NCI-H2196 (cell line): ENCODE measurements around the gene POGLUT2.
A peak's percentile ranks its signal among the peaks of the same experiment; 100 is the strongest.
"Not testable (repeated sequence)": the region's sequence is repeated elsewhere in the genome, so short reads cannot be mapped to it uniquely, and the experiment has no call there.

Experiments
- DNase-seq: peaks from one replicate; lab custom pipeline; 2025; ENCODE audit not compliant: unreplicated experiment; lab: John Stamatoyannopoulos, UW

POGLUT2 gene

DNA sequence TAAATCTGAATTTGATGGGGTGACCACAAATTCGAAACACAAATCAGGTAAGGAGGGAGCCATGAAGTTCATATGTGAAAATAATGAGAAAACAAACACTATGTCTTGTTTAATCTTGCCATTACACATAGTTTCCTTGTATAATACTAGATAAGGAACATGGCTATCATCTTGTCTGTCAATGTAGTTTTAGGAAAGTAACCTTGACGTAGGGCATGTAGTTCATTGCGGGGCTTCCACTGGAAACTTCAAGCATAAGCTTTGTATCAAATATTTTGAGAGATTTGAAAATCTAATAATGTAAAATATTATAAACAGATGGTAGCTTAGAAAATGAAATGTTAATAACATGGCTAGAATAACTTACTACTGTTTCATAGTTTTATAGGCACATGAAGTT lies 8.9 kb upstream of the POGLUT2 start:
- no peak for DNase-seq

GRCh38 chr13:102805680-102806079 lies 6.9 kb upstream of the POGLUT2 start:
- no peak for DNase-seq

GRCh38 chr13:102800145-102801041 lies 1.6 kb upstream of the POGLUT2 start:
- DNase-seq = peak; percentile 40

- DNase-seq = no peak
Measured at GRCh38 chr13:102799426-102800144, 809 bp upstream of the POGLUT2 start.

DNA sequence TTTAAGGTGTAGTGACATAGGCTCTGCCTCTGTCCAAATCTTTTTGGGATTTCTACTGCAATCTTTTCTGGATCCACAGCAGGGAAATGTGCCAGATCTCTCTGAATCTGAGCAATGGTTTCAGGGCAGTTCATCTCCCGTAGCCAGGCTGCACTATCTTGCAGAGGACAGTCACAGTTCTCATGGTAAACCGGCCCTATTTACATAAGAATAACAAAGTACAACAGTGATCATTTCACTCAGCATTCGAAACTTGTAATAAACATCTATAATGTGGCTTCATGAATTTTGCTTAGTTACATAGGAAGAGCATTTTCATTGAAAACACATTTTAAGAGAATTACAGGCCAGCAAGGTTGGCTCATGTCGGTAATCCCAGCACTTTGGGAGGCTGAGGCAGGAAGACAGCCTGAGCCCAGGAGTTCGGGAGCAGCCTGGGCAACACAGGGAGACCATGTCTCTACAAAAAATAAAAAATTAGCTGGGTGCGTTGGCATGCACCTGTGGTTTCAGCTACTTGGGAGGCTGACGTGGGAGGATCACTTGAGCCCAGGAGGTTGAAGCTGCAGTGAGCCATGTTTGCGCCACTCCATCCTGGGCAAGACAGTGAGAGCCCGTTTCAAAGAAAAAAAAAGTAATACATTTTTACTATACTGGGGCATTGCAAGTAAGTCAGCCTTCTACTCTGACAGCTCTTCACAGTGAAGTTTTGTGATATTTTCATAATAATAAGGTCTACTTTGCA lies 5.0 kb downstream of the POGLUT2 start:
- no peak for DNase-seq

- no peak for DNase-seq
Measured at GRCh38 chr13:102792396-102792795, 6.4 kb downstream of the POGLUT2 start.

DNA sequence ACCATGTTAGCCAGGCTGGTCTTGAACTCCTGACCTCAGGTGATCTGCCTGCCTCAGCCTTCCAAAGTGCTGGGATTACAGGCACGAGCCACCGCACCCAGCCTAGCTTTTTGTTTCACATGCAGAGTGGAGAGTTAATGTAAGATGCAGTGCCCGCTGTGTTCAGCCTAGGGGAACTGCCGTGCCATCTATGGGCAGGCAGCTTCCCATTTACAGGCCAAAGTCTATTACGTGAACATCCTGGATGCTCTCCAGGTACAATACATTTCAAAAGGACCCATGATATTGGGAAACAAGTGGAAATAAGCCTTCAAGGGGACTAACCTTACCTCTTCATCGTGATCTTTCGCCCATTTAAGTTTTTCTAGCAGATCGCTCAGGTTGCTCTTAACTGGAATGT lies 10.1 kb downstream of the POGLUT2 start:
- no peak for DNase-seq

DNA sequence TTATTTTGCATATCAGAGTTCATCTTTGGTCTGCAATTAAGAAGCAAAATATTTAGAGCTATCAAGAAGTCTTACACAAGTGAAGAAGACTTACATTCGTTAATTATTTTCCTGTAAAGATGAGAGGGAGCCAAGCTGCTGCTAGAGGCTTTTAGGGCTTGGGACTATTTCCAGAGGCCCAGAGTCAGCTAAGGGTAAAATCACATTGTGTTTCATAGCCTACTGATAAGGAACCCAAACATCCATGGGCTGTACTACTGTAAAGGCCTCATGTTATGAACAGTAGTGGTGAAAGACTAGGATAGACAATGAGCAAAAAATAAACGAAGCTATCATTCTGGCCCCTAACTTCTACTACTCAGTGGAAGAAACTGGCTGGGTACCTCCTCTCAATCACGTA lies 14.3 kb downstream of the POGLUT2 start:
- DNase-seq = no peak

- DNase-seq = no peak
Measured at GRCh38 chr13:102781591-102781990, 17.2 kb downstream of the POGLUT2 start.

DNA sequence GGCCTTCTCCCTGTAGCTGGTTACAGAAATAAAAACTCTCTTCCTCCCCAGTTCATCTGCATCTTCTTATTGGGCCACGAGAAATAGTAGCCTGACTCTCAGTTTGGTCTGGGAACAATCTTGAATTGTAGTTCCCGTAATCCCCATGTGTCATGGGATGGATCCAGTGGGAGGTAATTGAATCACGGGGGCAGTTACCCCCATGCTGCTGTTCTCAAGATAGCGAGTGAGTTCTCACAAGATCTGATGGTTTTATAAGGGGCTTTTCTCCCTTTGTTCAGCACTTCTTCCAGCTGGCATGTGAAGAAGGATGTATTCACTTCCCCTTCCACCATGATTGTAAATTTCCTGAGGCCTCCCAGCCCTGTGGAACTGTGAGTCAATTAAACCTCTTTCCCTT lies 18.1 kb downstream of the POGLUT2 start:
- not testable (repeated sequence) for DNase-seq

GRCh38 chr13:102779436-102780159 lies 19.2 kb downstream of the POGLUT2 start:
- no peak for DNase-seq

DNA sequence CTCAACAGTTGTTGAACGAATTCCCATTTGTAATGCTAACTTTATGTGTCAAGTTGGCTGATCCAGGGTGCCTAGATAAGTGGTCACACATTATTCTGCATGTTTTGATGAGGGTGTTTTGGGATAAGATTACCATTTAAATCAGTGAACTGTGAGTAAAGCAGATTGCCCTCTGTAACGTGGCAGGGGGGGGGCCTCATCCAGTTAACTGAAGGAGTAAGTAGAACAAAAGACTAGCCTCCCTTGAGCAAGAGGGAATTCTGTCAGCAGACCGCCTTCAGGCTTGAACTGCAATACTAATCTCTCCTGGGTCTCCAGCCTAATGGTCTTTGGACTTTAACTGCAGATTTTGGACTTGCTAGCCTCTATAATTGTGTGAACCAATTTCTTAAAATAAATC lies 21.0 kb downstream of the POGLUT2 start:
- no peak for DNase-seq

DNA sequence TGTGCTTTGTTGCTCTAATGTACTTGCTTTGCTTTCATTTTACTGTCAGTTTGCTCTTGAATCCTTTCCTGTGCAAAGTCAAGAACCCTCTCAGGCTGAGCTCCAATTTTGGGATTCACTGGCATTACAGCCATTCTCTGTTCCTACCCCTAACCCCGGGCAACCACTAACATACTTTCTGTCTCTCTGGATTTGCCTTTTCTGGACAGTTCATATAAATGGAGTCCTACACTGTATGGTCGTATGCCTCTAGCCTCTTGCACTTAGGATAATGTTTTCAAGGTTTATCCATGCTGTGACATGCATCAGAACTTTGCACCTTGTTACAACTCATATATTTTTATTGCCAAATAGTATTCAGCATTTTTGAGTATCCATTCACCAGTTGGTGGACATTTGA lies 22.5 kb downstream of the POGLUT2 start:
- no peak for DNase-seq

DNA sequence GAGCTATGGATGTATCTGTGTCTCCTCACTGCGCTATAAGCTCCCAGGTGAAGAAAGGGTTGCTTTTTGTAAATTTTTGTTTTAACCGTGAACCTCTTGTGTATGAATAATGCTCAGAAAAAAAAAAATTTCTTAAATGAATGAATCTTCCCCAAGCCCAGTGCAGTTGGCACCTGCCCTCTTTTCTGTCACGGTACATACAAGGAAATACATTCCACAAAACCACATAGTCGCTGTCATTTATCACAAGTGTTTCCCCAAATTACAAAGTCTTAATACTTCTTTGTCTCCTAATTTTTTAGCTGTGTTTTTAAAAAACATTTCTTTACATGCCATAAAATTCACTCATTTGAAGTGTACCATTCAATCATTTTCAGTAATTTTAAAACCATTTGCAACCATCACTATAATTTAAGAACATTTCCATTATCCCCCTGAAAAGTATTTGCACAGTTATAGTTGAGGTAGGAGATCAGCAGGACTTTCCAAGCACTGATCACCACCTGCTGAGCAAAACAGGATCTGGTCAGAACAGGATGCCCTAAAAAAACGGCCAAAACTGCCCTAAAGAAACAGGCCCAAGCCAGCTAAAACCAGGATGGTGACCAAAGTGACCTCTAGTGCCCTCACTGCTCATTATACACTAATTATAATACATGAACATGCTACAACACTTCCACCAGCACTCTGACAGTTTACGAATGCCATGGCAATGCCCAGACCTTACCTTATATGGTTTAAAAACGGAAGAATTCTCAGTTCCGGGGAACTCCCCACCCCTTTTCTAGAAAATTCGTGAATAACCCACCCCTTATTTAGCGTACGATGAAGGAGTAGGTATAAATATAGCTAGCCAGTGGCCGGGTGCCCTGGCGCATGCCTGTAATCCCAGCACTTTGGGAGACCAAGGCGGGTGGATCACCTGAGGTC lies 23.9 kb downstream of the POGLUT2 start:
- DNase-seq = no peak

DNA sequence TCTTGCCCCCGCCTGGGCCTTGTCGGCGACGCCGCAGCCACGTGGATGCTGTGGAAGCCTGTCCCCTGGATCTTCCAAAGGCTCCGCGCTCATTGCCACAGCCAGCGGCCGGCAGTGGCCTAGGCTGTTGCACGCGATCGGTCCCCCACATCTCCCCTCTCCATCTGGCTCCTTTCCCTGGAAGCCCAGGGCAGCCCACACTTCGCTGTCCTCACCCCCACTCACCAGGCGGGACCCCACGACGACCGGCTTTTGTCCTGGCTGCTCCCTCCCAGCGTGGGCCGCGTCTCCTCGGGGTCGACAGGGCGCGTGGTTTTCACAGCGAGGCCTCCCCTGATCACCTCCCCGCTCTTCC lies 24.6 kb downstream of the POGLUT2 start:
- no peak for DNase-seq

- DNase-seq = peak; percentile 65
Measured at GRCh38 chr13:102773441-102774213, 25.1 kb downstream of the POGLUT2 start, which contains the start of gene TEX30. TEX30 (minus strand) TSS chr13:102773786; CDS start chr13:102770026, 3,760 bp downstream.

DNA sequence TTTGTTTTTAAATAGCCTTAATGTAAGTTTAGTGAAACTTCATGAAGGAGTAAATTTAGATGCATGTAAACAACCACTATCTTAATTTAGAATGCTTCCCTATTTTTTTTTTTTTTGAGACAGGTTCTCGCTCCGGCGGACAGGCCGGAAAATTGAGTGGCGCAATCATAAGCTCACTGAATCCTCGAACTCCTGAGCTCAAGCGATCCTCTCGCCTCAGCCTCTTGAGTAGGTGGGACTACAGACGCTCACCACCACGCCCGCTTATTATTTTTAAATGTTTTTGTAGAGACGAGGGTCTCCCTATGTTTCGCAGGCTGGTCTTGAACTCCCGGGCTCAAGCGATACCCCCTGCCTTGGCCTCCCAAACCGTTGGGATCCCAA lies 26.7 kb downstream of the POGLUT2 start:
- DNase-seq = no peak

DNA sequence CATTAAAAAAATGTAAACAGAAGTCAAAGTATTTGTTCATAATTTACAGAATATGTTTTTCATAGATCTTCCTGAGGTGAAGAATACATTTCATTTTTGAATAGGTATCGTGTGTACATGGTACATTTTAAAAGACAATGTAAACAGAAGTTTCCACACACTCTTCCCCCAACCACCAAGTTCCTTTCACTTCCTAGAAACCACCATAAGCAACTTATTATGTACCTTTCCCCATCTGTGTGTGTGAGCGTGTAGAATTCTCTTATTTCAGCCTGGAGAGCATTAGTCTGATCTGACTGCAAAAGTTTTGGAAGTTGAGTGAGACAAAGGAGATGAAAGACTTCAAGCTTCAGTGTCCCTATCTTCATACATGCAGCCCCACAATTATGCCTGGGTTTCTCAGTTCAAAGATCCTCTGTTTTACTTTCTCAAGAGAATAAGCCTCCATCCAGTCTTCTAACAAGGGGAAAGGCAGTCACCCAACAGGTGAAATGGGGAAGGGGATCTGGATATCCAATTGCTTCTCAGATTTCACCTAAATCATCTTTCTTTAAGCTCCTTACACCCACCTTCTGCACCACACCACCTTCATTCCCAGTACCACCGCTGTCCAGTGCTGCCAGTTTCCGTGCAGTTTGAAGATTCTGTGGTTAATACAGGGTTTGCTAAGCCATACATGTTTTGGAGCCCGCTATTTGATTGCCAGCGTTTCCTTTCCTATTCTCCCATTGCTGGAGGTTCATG lies 27.3 kb downstream of the POGLUT2 start:
- no peak for DNase-seq
